Hematopoietic multipotent progenitor cell treated with erythropoietin and hydrocortisone succinate and interleukin-3 and kit ligand, for 17 days (in vitro differentiated cells): Measurements from ENCODE around the gene SRPK2.

ENCODE experiments used
- DNase-seq: peaks from one replicate; pipeline ENCODE4 v3.0.0-alpha.2; 2015; ENCODE audit warnings: low spot score

Gene SRPK2

GRCh38 chr7:105133986-105134655 lies 254.6 kb downstream of the SRPK2 start:
- no peak for DNase-seq

DNA sequence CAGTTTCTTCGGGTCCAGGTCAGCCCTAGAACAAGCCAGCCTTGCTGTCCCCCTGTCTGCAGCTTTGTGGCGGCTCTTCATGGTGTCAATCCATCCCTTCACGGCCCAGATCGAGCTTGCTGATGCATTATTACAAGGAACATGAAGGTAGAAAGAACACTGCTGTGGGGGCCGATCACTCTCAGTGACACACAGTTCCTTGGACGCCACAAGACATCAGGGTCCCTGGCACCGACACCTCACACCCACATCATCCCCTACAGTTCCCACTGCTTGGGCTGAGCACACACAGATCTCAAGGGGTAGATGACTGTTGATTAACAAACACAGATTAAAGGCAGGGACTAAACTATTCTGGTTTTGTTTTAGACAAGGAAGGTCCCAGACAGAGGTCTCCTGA lies 255.4 kb downstream of the SRPK2 start:
- no peak for DNase-seq

DNA sequence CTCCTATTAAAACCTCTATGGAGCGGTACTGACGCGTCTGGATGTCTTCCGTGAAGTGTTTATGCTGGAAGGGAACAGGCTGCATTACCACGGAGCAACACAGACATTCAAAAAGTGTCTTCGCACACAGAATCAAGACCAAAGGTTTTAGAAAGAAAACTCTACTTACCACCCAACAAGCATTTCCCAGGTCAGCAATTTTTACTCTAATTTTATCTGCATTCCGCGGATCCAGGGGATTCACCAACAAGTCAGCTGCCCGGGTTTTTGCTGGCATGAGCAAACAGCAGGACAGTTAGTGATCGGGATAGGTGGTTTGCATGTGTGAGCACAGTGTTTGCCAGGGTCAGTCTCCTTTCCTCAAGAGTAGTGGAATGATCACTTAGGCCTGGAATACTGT lies 255.9 kb downstream of the SRPK2 start:
- no peak for DNase-seq

GRCh38 chr7:105132335-105132734 lies 256.4 kb downstream of the SRPK2 start:
- no peak for DNase-seq

- no peak for DNase-seq
Observed at GRCh38 chr7:105131890-105132289, 256.8 kb downstream of the SRPK2 start.

GRCh38 chr7:105131033-105131656 lies 257.6 kb downstream of the SRPK2 start:
- no peak for DNase-seq

DNA sequence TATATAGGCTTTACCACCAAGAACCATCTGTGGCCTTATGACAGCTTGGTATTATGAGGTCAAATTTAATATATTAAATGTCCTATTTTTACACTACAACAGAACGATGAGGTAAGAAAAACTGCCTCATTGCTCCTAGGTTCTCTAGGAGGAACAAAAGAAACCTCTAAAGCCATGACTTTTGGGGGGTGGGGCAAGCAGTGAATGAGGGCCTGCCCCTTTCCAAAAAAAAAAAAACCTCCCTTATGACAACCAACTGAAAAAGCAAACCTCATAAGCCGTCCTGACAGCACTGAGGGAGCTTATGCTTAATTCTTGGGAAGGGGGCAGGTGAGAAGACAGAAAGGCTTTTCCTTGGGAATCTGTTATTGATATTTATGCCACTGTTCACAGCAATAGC lies 258.1 kb downstream of the SRPK2 start:
- DNase-seq = no peak

GRCh38 chr7:105130048-105130447 lies 258.7 kb downstream of the SRPK2 start:
- no peak for DNase-seq

DNA sequence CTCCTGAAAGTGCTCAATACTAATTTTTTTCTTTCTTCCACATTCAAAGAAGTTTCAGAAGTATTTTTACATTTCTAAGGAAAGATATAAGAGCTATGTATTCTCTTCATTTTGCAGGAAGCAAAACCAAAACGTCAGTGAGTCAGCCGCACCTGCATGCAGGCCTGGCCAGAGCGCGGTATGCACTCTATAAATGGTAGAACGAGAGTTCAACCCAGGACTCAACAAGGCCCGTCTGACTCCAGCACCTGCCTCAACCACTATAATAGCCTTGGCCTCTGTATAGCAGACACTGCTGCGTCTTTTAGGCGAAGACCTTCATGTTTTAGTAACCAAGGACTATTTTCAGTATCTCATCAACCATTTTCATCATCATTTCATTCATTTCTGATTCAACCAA lies 261.5 kb downstream of the SRPK2 start:
- DNase-seq = no peak

GRCh38 chr7:105126436-105126975 lies 262.2 kb downstream of the SRPK2 start:
- DNase-seq = no peak

GRCh38 chr7:105125745-105126144 lies 263.0 kb downstream of the SRPK2 start:
- no peak for DNase-seq

DNA sequence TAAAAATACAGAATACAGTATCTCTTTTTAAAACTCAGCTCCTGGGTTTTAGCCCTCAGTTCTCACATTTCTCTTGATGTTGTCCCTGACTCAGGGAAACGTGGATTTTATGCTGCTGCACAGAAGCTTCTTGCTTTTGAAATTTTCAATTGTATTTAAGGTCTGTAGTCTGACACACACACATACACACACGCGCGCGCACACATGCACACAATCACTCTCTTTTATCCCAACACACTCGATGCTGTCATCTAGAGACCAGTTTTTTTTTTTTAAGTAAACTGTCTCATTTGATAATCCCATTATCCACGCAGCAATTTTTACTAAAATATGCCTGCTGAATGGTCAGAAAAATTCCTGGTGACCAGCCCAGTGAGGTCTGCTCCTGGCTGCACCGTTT lies 266.1 kb downstream of the SRPK2 start:
- no peak for DNase-seq

DNA sequence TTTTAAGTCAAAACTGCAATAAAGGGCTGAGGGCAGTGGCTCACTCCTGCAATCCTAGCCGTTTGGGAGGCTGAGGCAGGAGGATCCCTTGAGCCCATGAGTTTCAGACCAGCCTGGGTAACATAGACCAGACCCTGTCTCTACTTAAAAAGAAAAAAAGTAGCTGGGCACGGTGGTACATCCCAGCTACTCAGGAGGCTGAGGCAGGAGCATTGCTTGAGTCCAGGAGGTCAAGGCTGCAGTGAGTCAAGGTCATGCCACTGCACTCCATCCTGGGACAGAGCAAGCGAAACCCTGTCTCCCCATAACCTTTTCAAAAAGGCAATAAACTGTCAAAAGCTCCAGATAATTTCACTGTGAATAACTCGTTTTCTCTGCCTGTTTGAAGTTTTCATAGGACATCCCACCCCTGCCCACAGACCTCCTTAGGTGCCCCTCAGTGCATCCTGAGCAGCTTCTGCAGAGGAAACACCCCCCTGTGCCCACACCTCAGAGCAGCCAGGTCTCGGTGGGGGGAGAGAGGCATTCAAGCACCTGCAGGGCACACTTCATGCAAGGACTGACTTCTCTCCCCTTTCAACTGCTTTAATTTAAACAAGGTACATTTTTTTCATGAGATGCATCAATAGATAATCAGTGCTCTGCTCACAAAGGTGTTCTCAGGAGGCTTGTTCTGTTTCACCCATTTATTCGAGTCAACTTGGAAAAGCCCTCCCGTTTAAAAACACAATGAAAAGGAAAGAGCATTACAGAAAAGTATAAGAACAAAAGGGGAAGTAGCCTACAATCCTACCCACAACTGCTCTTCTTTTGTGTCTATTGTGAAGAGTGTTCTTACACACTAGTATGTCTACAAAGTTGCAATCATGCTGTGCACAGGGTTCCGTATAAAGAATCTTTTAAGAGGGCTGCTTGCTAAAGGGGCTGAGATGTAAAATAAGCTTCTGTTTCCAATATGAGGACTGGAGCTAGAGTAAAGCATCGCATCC lies 269.8 kb downstream of the SRPK2 start:
- DNase-seq = no peak

GRCh38 chr7:105112440-105113418 lies 276.0 kb downstream of the SRPK2 start:
- DNase-seq = no peak

GRCh38 chr7:105107458-105107857 lies 281.3 kb downstream of the SRPK2 start:
- no peak for DNase-seq

- DNase-seq = no peak
Observed at GRCh38 chr7:105106473-105106872, 282.2 kb downstream of the SRPK2 start.

DNA sequence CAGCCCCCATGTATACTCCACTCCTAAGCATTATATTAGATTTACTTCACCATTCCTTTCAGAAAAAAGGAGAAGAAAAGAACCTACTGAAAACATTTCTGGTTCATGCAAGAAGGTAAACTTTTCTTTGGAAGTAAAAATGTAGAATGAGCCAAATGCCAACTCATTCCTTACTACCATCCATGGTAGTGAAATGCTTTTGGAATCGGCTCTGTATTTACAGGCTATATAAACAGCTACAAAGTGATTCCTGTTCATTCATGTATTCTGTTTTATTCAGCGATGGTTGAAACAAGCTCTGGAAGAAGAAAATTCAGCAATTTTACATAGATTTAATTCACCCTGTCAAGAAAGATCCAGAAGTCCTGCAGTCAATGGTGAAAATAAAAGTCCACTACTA lies 283.1 kb downstream of the SRPK2 start:
- no peak for DNase-seq

DNA sequence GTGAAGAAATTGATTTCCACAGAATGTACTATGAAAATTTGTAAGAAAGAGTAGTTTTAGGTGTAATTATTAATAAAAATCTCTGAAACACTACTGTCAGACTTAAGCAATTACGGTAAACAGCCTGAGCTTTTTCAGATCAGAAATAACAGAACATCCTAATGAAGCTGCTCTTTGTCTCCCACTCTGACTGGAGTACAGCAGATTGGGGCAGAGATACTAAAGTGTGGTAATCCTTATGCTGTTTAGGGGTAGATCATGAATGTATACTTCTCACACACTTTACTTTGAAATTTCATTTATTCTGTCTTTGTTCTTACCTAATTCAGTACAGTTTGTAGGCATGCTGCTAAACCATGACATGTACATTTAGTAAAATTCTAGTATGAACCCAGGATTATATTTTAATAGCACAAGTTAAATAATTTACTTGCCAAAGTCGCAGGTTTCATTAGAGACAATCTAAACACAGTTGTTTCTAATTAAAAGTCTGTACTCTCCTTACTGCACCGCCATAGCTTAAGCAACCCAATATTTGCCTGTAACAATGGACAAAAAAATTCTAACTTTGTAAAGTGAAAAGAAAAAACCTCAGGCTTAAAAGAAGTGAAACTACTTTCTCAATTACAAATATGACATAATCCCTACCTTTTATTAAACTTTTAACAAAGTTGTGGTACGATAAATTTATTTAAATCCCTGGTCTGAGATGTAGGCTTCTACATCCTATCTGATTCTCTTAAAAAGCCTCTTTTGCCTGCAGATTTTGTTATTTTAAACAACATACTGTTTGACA lies 286.0 kb downstream of the SRPK2 start:
- DNase-seq = no peak

- DNase-seq = no peak
Observed at GRCh38 chr7:105101864-105102263, 286.9 kb downstream of the SRPK2 start.

GRCh38 chr7:105098863-105099515 lies 289.7 kb downstream of the SRPK2 start:
- no peak for DNase-seq
